Natural killer cell (primary cell): ENCODE data around the gene NR6A1. TPM values are rescaled to one million over a fixed set of nuclear protein-coding genes. Genes with fewer than 3 reads are reported as not detected.

Source experiments
- ATAC-seq, 3 donors: fragments of 150-1000 bp in 2 of 3; fragments of 200-7000 bp in 1 of 3; cut with Tn5 transposase; 1 replicate in 1 of 3; 2 replicates in 2 of 3; pipeline ENCODE4 v1.10.0; 2021; ENCODE audit warnings: mild to moderate bottlenecking in 2 of 3, moderate library complexity in 2 of 3
- DNase-seq, 2 donors: peaks; one replicate each; pipeline versions ENCODE4 v3.0.0 to v3.0.0-alpha.2; 2013 to 2021; ENCODE audit warnings: mixed read lengths in 1 of 2
- H3K27ac ChIP-seq: one replicate; pipeline ENCODE4 v1.5.1; 2013; ENCODE audit warnings: mild to moderate bottlenecking, low read length
- H3K27me3 ChIP-seq: one replicate; pipeline ENCODE4 v1.6.1; 2013; ENCODE audit warnings: low read length; ENCODE audit not compliant: control insufficient read depth, insufficient read depth
- H3K36me3 ChIP-seq: one replicate; pipeline ENCODE4 v1.6.1; 2013; ENCODE audit warnings: low read length; ENCODE audit not compliant: control insufficient read depth, insufficient read depth
- H3K4me1 ChIP-seq: one replicate; pipeline ENCODE4 v1.6.1; 2013; ENCODE audit warnings: low read length; ENCODE audit not compliant: control insufficient read depth, insufficient read depth
- H3K4me3 ChIP-seq: one replicate; pipeline ENCODE4 v1.5.1; 2013; ENCODE audit warnings: low read length
- H3K9me3 ChIP-seq: one replicate; pipeline ENCODE4 v1.6.1; 2013; ENCODE audit warnings: low read length; ENCODE audit not compliant: control insufficient read depth, insufficient read depth
- H3K27ac Mint-ChIP-seq, 2 donors: one replicate each; pipeline ENCODE4 v1.8.0; 2022; ENCODE audit warnings: mild to moderate bottlenecking in 2 of 2, mixed read lengths in 2 of 2, moderate library complexity in 1 of 2
- H3K27me3 Mint-ChIP-seq, 2 donors: one replicate each; pipeline ENCODE4 v1.8.0; 2022; ENCODE audit warnings: low read depth in 2 of 2, mixed read lengths in 2 of 2
- H3K36me3 Mint-ChIP-seq: one replicate; pipeline ENCODE4 v1.8.0; 2022; ENCODE audit warnings: mixed read lengths
- H3K4me1 Mint-ChIP-seq, 2 donors: one replicate each; pipeline ENCODE4 v1.8.0; 2022; ENCODE audit warnings: mixed read lengths in 2 of 2
- H3K4me3 Mint-ChIP-seq: one replicate; pipeline ENCODE4 v1.8.0; 2022; ENCODE audit warnings: mild to moderate bottlenecking, moderate library complexity, mixed read lengths
- H3K9me3 Mint-ChIP-seq, 2 donors: one replicate each; pipeline ENCODE4 v1.8.0; 2022; ENCODE audit warnings: mixed read lengths in 2 of 2
- CTCF ChIP-seq: fragments of 200-600 bp; IDR thresholded peaks from one replicate; pipeline ENCODE4 v1.8.0; 2022; ENCODE audit warnings: antibody characterized with exemption
- WGBS: methylation state at CpG from one replicate; pipeline ENCODE4 v1.1.7; 2013; ENCODE audit warnings: missing lambda C conversion rate; ENCODE audit not compliant: insufficient coverage; 5-methylcytosine and 5-hydroxymethylcytosine counted together
- intact Hi-C: fragments of 100-400 bp; cut with micrococcal nuclease; formaldehyde crosslinking; loops from one replicate; pipeline ENCODE4 v1.14.2; 2022
- total RNA-seq, 4 donors: library from RNA; stranded (reverse); fragments of 120-200 nt in 1 of 4; gene quantifications; one replicate each; pipeline versions ENCODE4 v1.2.3 to v1.2.4, GENCODE V29; 2013 to 2022

The NR6A1 gene
- total RNA-seq, 3 donors from 2014 or later (not counting 1 experiment from before 2014, with no cell fraction given), result 0.07 to 0.75 (median 0.49) TPM

- no peak overlapping the region for H3K4me3 Mint-ChIP-seq
- peaks cover 10% of the 10 kb centered on the region in 2 donors for H3K4me1 Mint-ChIP-seq
- WGBS, result 92% methylated on average over 13 of the region's 14 CpGs
- H3K36me3 ChIP-seq, result no peaks in the 10 kb centered on the region
- peaks cover 9% of the 10 kb centered on the region for H3K4me1 ChIP-seq
- intact Hi-C loops, result no loop called here
- no peak overlapping the region for H3K27ac Mint-ChIP-seq
- H3K27me3 ChIP-seq, result peaks cover 9% of the 10 kb centered on the region
- no peak overlapping the region for H3K4me3 ChIP-seq
- H3K9me3 Mint-ChIP-seq, result no peaks in the 10 kb centered on the region
- TF ChIP-seq CTCF, result no peak
- H3K27me3 Mint-ChIP-seq, result peaks cover 14 to 22% of the 10 kb centered on the region in 2 donors
- no peaks in the 10 kb centered on the region for H3K36me3 Mint-ChIP-seq
- no peaks in the 10 kb centered on the region for H3K9me3 ChIP-seq
- no peak overlapping the region for H3K27ac ChIP-seq
- no peak for DNase-seq
- ATAC-seq, result no peak
These were observed 9.1 kb upstream of the NR6A1 start for GRCh38 chr9:124780060-124780756.

GRCh38 chr9:124779368-124780059 lies 8.4 kb upstream of the NR6A1 start:
- TF ChIP-seq CTCF, result no peak

GRCh38 chr9:124778575-124779367 lies 7.7 kb upstream of the NR6A1 start:
- 92% methylated on average over 10 of the region's 11 CpGs for WGBS
- peaks cover 9% of the 10 kb centered on the region for H3K27me3 ChIP-seq
- Mint-ChIP-seq H3K4me3 (no peak overlapping the region), H3K9me3 (no peaks in the 10 kb centered on the region), H3K27ac (no peak overlapping the region), H3K4me1 (peaks cover 16 to 18% of the 10 kb centered on the region in 2 donors), H3K36me3 (no peaks in the 10 kb centered on the region), H3K27me3 (peaks cover 14 to 22% of the 10 kb centered on the region in 2 donors)
- no peak overlapping the region for H3K27ac ChIP-seq
- DNase-seq (no peak), ATAC-seq (no peak)
- TF ChIP-seq CTCF, result no peak
- H3K9me3 ChIP-seq, result no peaks in the 10 kb centered on the region
- no peak overlapping the region for H3K4me3 ChIP-seq
- no peaks in the 10 kb centered on the region for H3K36me3 ChIP-seq
- intact Hi-C loops, result no loop called here
- H3K4me1 ChIP-seq, result peaks cover 9% of the 10 kb centered on the region

More at GRCh38 chr9:124779368-124780059, 8.4 kb upstream of the NR6A1 start:
- H3K4me1 Mint-ChIP-seq, result peaks cover 10 to 12% of the 10 kb centered on the region in 2 donors
- DNase-seq (no peak), ATAC-seq (no peak)
- Histone ChIP-seq H3K9me3 (no peaks in the 10 kb centered on the region), H3K27me3 (peaks cover 9% of the 10 kb centered on the region), H3K36me3 (no peaks in the 10 kb centered on the region), H3K4me3 (no peak overlapping the region), H3K4me1 (peaks cover 9% of the 10 kb centered on the region), H3K27ac (no peak overlapping the region)
- intact Hi-C loops, result no loop called here
- 91% methylated on average over 6 of the region's 6 CpGs for WGBS
- no peaks in the 10 kb centered on the region for H3K36me3 Mint-ChIP-seq
- no peak overlapping the region for H3K4me3 Mint-ChIP-seq
- H3K27ac Mint-ChIP-seq, result no peak overlapping the region
- no peaks in the 10 kb centered on the region for H3K9me3 Mint-ChIP-seq
- H3K27me3 Mint-ChIP-seq, result peaks cover 14 to 22% of the 10 kb centered on the region in 2 donors
